Calu3 (cell line): ENCODE results near the gene IL23R. TPM values are rescaled to one million over a fixed set of nuclear protein-coding genes. Genes with fewer than 3 reads are reported as not detected.

Experiments
- BruUV-seq: library from RNA; stranded (reverse); fragments of 400-500 nt; replicated peaks from 2 replicates; lab custom pipeline; 2021; lab: Mats Ljungman, UMichigan
- CTCF ChIA-PET: fragments of 300-600 bp; sonication (Branson Sonifier 250); formaldehyde crosslinking; loops from one replicate; lab custom pipeline; 2022; ENCODE audit warnings: antibody characterized with exemption; lab: Charles Lee
- DNase-seq: peaks from one replicate; pipeline ENCODE4 v3.0.0; 2022
- H3K27ac Mint-ChIP-seq: one replicate; pipeline ENCODE4 v1.8.0; 2022; ENCODE audit warnings: mixed read lengths; ENCODE audit not compliant: unreplicated experiment
- H3K27me3 Mint-ChIP-seq: one replicate; pipeline ENCODE4 v1.8.0; 2022; ENCODE audit warnings: mixed read lengths; ENCODE audit not compliant: unreplicated experiment
- H3K36me3 Mint-ChIP-seq: one replicate; pipeline ENCODE4 v1.8.0; 2022; ENCODE audit warnings: mild to moderate bottlenecking, moderate library complexity, mixed read lengths; ENCODE audit not compliant: insufficient read depth, unreplicated experiment
- H3K4me1 Mint-ChIP-seq: one replicate; pipeline ENCODE4 v1.8.0; 2022; ENCODE audit warnings: mild to moderate bottlenecking, low read depth, mixed read lengths; ENCODE audit not compliant: unreplicated experiment
- H3K4me3 Mint-ChIP-seq: one replicate; pipeline ENCODE4 v1.8.0; 2022; ENCODE audit warnings: mild to moderate bottlenecking, low read depth, moderate library complexity, mixed read lengths; ENCODE audit not compliant: unreplicated experiment
- H3K9me3 Mint-ChIP-seq: one replicate; pipeline ENCODE4 v1.8.0; 2022; ENCODE audit warnings: low read depth, mixed read lengths; ENCODE audit not compliant: unreplicated experiment
- CTCF ChIP-seq: fragments of 200-600 bp; IDR thresholded peaks from one replicate; pipeline ENCODE4 v1.8.0; 2022; ENCODE audit warnings: antibody characterized with exemption; ENCODE audit not compliant: unreplicated experiment
- intact Hi-C: fragments of 100-400 bp; cut with micrococcal nuclease; formaldehyde crosslinking; loops from one replicate; pipeline ENCODE4 v1.10.0; 2022; ENCODE audit not compliant: unreplicated experiment
- total RNA-seq: library from RNA; stranded (reverse); gene quantifications from 2 replicates; pipeline ENCODE4 v1.2.3, GENCODE V29; 2022

The IL23R gene
- total RNA-seq, 1 experiment from 2014 or later = not detected

DNA sequence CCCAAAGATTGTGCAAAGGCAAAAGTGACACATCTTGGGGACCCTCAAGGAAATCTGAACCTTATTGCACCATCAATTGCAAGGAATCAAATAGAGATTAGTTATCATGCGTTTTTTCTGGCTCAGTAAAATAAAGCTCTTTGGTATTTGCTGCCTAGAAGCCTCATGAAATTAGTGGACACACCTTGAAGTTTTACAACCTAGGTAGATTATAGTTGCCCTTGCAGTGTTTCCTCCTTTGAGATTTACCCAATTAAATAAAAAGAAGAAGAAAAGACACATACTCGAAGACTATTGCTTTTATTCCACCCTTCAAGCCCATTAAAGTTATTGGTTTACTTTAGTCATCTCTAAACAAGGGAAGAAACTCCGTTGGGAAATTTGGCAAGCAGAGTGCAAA is 70.0 kb downstream of the IL23R start:
- no TSS peak for BruUV-seq
- Mint-ChIP-seq H3K27me3 (no peaks in the 10 kb centered on the region), H3K27ac (no peak overlapping the region), H3K4me1 (no peaks in the 10 kb centered on the region), H3K9me3 (no peaks in the 10 kb centered on the region), H3K36me3 (no peaks in the 10 kb centered on the region), H3K4me3 (no peak overlapping the region)
- DNase-seq = no peak
- CTCF ChIA-PET = no interaction called here
- TF ChIP-seq CTCF = no peak
- intact Hi-C loops = loop anchor here (10.0 kb wide), 1 partner anchor 109 kb away; no protein-coding TSS in a partner anchor

- BruUV-seq = no TSS peak
Measured at GRCh38 chr1:67239738-67240137, 73.5 kb downstream of the IL23R start.

GRCh38 chr1:67241200-67241746 is 75.0 kb downstream of the IL23R start:
- no peak for TF ChIP-seq CTCF
- intact Hi-C loops = no loop called here
- Mint-ChIP-seq H3K4me1 (no peaks in the 10 kb centered on the region), H3K4me3 (no peak overlapping the region), H3K27me3 (peaks cover 8% of the 10 kb centered on the region), H3K27ac (no peak overlapping the region), H3K36me3 (no peaks in the 10 kb centered on the region), H3K9me3 (no peaks in the 10 kb centered on the region)
- no peak for DNase-seq
- BruUV-seq = no TSS peak
- CTCF ChIA-PET = no interaction called here

More at GRCh38 chr1:67239738-67240137, 73.5 kb downstream of the IL23R start:
- no peak overlapping the region for H3K4me3 Mint-ChIP-seq
- intact Hi-C loops = loop anchor here (10.0 kb wide), 1 partner anchor 105 kb away; no protein-coding TSS in a partner anchor
- no peak for DNase-seq
- H3K27me3 Mint-ChIP-seq = no peaks in the 10 kb centered on the region
- no peak overlapping the region for H3K27ac Mint-ChIP-seq
- CTCF ChIA-PET = no interaction called here
- no peaks in the 10 kb centered on the region for H3K36me3 Mint-ChIP-seq
- no peaks in the 10 kb centered on the region for H3K9me3 Mint-ChIP-seq
- TF ChIP-seq CTCF = no peak
- no peaks in the 10 kb centered on the region for H3K4me1 Mint-ChIP-seq

DNA sequence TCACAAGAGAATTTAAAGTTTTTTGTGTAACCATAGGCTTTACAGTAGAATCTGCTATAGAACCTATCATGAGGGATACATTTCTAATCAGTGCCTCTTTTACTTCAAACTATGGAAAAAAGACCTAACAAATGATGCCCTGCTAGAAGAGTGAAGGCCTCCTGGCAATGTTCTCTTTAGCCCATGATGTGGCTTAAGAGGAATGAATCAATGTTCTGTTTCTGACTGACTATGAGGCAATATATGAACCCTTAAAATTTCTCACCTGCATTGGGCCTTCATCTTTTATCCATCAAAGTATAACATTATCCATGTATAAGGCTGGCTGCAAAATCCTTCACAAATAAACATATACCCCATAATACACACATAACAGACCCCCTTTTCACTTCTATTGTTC is 75.8 kb downstream of the IL23R start:
- H3K27me3 Mint-ChIP-seq = peaks cover 16% of the 10 kb centered on the region
- no peak overlapping the region for H3K4me3 Mint-ChIP-seq
- no peak overlapping the region for H3K27ac Mint-ChIP-seq
- no peaks in the 10 kb centered on the region for H3K4me1 Mint-ChIP-seq
- intact Hi-C loops = no loop called here
- no peaks in the 10 kb centered on the region for H3K36me3 Mint-ChIP-seq
- no peaks in the 10 kb centered on the region for H3K9me3 Mint-ChIP-seq
- no peak for DNase-seq
- no peak for TF ChIP-seq CTCF
- no TSS peak for BruUV-seq
- CTCF ChIA-PET = no interaction called here
